ENCODE results near the gene CCL23. TPM values are rescaled to one million over a fixed set of nuclear protein-coding genes. Genes with fewer than 3 reads are reported as not detected.

Gene CCL23
- total and polyA plus RNA-seq, 4 donors = 1.9 to 24.4 (median 6.3) TPM

- Histone ChIP-seq H3K27me3 (ENCODE audit: control insufficient read depth in 4 of 4, insufficient read depth in 4 of 4, low read length in 3 of 4) (no peaks in the 10 kb centered on the region), H3K36me3 (ENCODE audit: control insufficient read depth in 4 of 4, insufficient read depth in 3 of 4, low read depth in 1 of 4, low read length in 3 of 4) (no peaks in the 10 kb centered on the region), H3K9ac (ENCODE audit: low read depth in 1 of 2, low read length in 2 of 2) (no peak overlapping the region), H3K27ac (ENCODE audit: low read depth in 1 of 2, low read length in 2 of 2) (no peak overlapping the region), H3K4me3 (ENCODE audit: low read depth in 1 of 3, low read length in 3 of 3) (no peak overlapping the region), H3K9me3 (ENCODE audit: control insufficient read depth in 4 of 4, low read length in 3 of 4) (no peaks in the 10 kb centered on the region), H3K4me1 (ENCODE audit: control insufficient read depth in 4 of 4, insufficient read depth in 4 of 4, low read length in 3 of 4) (peaks cover 0 to 4% (median 0%) of the 10 kb centered on the region in 4 donors)
- 94% methylated on average over 7 of the region's 7 CpGs for WGBS
- TF ChIP-seq ZBTB33 (IDR thresholded peaks at IDR 0.05) (no peak), EGR1 (IDR thresholded peaks at IDR 0.05; ENCODE audit: low read depth in 2 of 2) (no peak), RXRA (IDR thresholded peaks at IDR 0.05) (no peak), GABPA (IDR thresholded peaks at IDR 0.05 in 1 of 2, conservative IDR thresholded peaks at IDR 0.05 in 1 of 2) (no peak), SP1 (IDR thresholded peaks at IDR 0.05) (no peak), JUND (IDR thresholded peaks at IDR 0.05) (no peak), FOXA2 (IDR thresholded peaks at IDR 0.05) (no peak), NR2F2 (IDR thresholded peaks at IDR 0.05) (no peak), MAX (IDR thresholded peaks at IDR 0.05) (no peak), REST (IDR thresholded peaks at IDR 0.05) (no peak), CTCF (IDR thresholded peaks at IDR 0.05; ENCODE audit: low read depth, low read length, missing input control) (no peak), ATF3 (IDR thresholded peaks at IDR 0.05) (no peak), TAF1 (conservative IDR thresholded peaks at IDR 0.05) (no peak), HNF4G (IDR thresholded peaks at IDR 0.05) (no peak), FOXA1 (IDR thresholded peaks at IDR 0.05) (no peak), RAD21 (IDR thresholded peaks at IDR 0.05) (no peak), YY1 (IDR thresholded peaks at IDR 0.05) (no peak), HNF4A (conservative IDR thresholded peaks at IDR 0.05) (no peak)
- no peak for DNase-seq (ENCODE audit: low spot score)
Measured at GRCh38 chr17:36059406-36059805, 41.6 kb upstream of the CCL23 start.
